ENCODE data around the gene CELF3.

GRCh38 chr1:151718666-151719065 lies 2.1 kb upstream of the CELF3 start:
- TF ChIP-seq POLR2AphosphoS5 (IDR thresholded peaks at IDR 0.05) (no peak), CTCF (IDR thresholded peaks at IDR 0.05) (no peak), EP300 (IDR thresholded peaks at IDR 0.05) (no peak), POLR2A (IDR thresholded peaks at IDR 0.05) (no peak)

All from suprapubic skin (tissue), 4 donors.